Left ventricle myocardium superior (tissue), 1 donor: ENCODE measurements around the gene ELOVL1. TPM values are rescaled to one million over a fixed set of nuclear protein-coding genes. Genes with fewer than 3 reads are reported as not detected.

Source experiments
- ATAC-seq: fragments of 200-7000 bp; cut with Tn5 transposase; one replicate; pipeline ENCODE4 v1.9.1; 2020; ENCODE audit warnings: mild to moderate bottlenecking, moderate library complexity
- DNase-seq: peaks from one replicate; pipeline ENCODE4 v3.0.0-alpha.2; 2020
- intact Hi-C: fragments of 100-400 bp; cut with micrococcal nuclease; formaldehyde crosslinking; loops from one replicate; pipeline ENCODE4 v1.11.0; 2022
- total RNA-seq: library from RNA; stranded (reverse); fragmentation: NEBNext Ultra II Directional; extraction: Animal tissue kit (Norgen Biotek cat#: 25700); gene quantifications from one replicate; pipeline ENCODE4 v1.2.1, GENCODE V29; 2021
- donor health status: DM: no; HTN: yes; CAD: no; lungs with severe emphysema.

ELOVL1 gene
- total RNA-seq, 1 donor from 2014 or later, result 30.2 TPM

DNA sequence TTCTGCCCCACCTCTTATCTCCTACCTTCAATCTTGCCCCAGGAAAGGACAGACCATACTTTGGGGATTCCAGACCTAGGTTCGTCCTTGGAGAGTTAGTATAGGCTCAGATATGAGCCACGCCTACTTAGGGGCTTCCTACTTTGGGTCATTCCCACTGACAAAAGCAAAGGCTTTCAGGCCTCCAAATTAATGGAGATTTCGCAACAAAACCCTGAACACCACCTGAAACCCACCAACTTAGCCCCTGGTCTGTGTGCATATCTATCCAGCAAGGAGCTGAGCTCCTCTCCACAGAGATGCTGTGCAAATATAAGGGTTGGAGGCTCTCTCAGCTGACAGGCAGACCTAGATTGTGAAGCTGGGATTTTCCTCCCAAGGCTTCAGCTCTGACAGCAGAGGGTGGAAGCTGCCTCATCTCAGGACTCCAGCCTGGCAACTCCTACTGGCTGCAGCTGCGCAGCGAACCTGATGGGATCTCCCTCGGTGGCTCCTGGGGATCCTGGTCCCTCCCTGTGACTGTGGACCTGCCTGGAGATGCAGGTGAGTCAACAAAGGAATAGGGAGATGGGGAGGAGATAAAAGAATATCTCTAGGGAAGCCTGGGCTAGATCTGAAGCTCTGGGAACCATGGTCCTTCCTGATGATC is 28.1 kb downstream of the ELOVL1 start:
- ATAC-seq (no peak), DNase-seq (no peak)
- intact Hi-C loops, result no loop called here

DNA sequence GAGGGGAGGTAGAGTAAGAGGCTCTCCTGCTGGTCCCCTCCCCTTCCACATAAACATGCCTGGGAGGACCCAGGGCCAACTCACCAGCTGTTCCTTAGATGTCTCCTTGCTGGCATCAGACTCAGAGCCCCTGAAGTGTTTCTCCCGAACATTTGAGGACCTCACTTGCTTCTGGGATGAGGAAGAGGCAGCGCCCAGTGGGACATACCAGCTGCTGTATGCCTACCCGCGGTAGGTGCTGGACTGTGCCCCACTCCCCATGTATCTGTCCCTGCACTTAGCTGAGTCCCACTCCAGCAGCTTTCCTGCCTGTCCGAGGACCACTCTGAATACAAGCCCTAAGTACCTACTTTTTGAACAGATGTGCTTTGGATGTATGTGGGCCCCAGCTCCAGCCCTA is 29.8 kb downstream of the ELOVL1 start:
- intact Hi-C loops, result no loop called here
- ATAC-seq (no peak), DNase-seq (no peak)

DNA sequence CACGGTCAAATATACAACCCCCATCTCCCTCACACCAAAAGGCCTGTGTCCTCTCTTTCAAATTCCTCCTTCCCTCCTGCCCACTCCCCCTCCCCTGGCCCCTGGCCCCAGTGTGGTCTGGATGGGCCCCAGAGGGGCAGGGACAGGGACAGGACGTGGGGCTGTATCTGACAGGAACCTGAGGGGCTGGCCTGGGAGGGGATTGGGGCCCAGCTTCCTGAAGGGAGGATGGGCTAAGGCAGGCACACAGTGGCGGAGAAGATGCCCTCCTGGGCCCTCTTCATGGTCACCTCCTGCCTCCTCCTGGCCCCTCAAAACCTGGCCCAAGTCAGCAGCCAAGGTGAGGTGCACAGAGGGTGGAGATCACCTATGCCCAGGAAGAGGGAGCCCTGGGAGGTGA is 30.2 kb downstream of the ELOVL1 start, which contains the start of gene MPL:
TSS of gene MPL (plus strand) at position 231 of the 400 bp plus-strand sequence. CDS start at position 262, 31 bp downstream.
- intact Hi-C loops, result no loop called here
- no peak for ATAC-seq
- DNase-seq, result no peak

DNA sequence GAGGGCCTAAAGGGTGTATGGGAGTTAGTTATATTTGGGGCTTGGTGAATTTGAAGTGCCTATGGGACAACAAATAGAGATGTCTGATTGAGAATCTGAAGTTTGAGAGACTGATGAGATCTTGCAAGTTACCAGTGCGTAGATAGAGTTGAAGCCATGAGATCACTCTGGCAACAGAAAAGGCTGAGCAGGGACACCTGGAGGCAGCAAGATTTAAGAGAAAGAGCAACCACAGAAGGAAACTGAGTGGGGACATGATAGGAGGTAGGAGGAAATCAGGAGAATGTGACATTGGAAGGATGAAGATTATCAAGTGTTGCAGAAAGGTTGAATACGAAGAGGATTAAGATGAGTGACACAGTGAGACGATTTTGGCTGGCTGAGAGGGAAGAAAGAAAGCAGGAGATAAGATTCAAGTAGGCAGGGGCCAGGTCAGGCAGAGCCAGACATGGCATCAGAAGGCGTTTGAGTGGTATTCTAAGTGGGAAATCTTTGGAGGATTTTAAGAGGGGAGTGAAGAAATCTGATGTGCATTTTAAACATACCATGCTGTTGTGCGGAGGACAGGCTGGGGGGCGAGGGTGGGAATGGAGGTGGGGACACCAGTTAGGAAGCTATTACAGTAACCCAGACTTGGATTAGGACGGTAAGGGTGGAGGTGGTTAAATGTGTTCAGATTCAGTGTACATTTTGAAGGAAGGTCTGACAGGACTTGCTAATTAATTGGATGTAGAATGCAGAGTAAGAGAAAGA is 33.2 kb downstream of the ELOVL1 start:
- intact Hi-C loops, result no loop called here
- ATAC-seq, result no peak
- DNase-seq, result no peak

DNA sequence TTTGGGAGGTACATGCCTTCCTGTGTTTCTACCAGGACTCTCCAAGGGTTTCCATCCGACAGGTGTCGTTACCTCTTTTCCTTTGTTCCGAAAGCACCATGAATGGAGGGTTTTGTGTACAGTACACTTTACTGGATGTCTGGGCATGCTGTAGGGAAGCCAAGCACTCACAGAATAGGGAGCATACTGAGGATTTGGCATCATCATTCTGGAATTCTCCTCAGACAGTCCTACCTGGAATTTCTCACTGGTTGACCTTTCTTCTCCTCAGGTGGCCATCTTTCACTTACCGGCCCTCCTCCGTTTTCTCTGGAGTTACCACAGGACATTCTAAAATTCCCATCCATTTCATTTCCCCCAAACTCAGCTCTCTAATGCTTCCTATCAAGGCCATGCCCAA is 36.1 kb downstream of the ELOVL1 start:
- intact Hi-C loops, result no loop called here
- DNase-seq, result no peak
- no peak for ATAC-seq

DNA sequence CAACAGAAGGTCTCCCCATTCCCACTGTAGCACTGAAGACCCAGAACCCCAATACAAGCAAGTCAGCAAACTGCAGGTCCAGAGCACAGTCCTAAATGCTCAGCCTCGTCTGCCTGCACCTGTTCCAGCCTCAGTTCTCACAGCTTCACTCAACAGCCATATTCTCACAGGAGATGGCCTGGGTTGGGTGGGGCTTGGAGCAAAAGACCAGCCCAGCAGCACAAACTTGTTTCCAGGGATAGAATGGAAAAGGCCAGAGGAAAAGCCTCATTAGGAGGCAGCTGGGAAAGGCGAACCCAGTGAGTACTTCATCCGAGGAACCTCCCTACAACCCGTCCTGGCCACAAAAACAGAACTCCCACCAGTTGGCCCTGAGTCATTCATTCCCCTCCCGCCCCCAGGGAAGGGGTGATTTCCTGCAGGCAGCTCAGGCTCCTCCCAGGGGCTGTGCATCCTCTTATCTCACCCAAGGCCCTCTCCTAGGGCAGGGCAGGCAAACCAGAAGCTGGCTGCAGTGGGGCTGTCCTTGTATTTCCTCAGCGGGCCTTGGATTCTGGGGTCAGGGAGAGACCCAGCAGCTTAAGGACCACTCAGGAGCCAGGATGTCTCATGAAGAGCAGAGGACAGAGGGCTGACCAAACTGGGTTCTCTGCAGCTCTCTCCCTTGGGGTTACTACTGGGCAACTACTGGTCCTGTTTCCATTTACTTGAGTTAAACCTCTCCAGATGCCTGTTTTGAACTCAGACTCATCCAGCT is 37.6 kb downstream of the ELOVL1 start:
- ATAC-seq, result peak; percentile 86
- intact Hi-C loops, result no loop called here

DNA sequence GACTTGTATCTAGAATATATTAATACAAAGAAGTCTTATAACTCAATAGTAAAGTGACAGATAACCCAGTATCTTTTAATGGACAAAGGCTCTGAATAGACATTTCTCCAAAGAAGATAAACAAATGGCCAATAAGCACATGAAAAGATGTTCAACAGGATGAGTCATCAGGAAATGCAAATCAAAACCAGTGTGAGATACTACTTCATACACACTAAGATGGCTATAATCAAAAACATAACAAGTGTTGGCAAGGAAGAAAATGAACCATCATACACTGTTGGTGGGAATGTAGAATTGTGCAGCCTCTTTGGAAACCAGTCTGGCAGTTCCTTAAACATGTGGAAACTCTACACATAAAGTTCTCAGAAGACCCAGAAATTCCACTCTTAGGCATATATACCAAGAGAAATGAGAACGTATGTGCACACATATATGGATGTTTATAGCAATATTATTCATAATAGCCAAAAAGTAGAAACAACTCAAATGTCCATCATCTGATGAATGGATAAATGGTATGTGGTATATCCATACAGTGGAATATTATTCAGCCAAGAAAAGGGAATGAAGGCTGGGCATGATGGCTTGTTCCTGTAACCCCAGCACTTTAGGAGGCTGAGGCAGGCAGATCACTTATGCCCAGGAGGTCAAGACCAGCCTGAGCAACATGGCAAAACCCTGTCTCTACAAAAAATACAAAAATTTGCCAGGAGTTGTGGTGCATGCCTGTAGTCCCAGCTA is 40.1 kb downstream of the ELOVL1 start:
- DNase-seq (no peak), ATAC-seq (no peak)
- intact Hi-C loops, result no loop called here

More for the DNA sequence above, 37.6 kb downstream of the ELOVL1 start:
- DNase-seq, result peak; percentile 64

DNA sequence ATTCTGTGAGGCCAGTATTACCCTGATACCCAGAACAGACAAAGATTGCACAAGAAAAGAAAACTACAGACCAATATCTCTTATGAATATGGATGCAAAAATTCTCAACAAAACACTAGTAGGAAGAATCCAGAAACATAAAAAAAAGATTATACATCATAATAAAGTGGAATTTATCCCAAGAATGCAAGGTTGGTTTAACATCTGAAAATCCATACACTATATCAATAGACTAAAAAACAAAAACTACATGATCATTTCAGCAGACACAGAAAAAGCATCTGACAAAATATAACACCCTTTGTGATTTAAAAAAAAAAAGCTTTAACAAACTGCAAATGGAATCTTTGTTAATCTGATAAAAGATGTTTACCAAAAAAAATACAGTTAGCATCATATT is 42.4 kb downstream of the ELOVL1 start:
- intact Hi-C loops, result no loop called here
- DNase-seq (no peak), ATAC-seq (no peak)

DNA sequence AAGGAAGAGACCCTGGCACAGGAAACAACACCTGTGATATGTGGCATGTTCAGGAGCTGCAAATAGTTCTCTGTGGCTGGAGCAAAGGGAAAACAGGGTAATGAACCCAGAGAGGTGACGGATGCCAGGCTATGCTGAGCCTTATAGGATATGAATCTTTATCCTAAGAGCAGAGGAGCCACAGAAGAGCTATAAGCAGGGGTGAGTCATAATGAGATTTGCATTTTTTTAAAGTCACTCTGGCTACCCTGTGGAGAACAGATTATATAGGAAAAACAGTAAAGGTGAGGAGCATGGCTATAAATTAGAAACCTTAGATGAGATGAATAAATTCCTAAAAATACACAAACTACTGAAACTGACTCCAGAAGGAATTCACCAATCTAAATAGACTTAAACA is 43.0 kb downstream of the ELOVL1 start:
- DNase-seq, result no peak
- intact Hi-C loops, result no loop called here
- ATAC-seq, result no peak

DNA sequence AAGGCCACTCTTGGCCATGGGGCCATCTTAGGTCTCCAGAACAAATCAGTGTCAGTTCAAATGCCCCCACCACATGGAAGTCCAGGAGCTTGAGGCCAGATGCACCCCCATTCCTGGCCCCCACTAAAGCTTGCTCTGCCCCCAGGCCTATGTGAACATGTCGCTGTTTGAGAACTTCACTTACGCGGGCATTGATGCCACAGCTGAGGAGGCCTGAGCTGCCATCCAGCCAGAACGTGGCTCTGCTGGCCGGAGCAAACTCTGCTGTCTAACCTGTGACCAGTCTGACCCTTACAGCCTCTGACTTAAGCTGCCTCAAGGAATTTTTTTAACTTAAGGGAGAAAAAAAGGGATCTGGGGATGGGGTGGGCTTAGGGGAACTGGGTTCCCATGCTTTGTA is 45.3 kb downstream of the ELOVL1 start:
- ATAC-seq (no peak), DNase-seq (no peak)
- intact Hi-C loops, result no loop called here

DNA sequence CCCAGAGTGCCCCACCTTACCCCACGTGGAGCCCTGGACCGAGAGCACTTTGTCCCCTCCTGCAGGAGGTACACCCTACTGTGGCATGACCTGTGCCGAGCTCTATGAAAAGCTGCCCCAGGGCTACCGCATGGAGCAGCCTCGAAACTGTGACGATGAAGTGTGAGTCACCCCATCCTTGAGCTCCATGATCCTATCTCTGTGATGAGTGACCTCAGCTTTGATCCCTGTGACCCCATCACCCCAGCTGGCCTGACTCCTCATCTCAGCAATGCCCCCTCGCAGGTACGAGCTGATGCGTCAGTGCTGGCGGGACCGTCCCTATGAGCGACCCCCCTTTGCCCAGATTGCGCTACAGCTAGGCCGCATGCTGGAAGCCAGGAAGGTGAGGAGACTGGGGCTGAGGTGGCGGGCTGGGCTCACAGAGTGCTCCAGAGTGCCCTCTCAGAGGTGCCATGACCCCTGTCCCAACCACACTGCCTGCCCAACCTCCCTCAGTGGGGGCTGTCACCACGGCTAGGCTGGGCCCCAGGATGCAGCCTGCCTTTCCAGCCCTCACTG is 46.4 kb downstream of the ELOVL1 start:
- intact Hi-C loops, result no loop called here
- DNase-seq (no peak), ATAC-seq (no peak)

DNA sequence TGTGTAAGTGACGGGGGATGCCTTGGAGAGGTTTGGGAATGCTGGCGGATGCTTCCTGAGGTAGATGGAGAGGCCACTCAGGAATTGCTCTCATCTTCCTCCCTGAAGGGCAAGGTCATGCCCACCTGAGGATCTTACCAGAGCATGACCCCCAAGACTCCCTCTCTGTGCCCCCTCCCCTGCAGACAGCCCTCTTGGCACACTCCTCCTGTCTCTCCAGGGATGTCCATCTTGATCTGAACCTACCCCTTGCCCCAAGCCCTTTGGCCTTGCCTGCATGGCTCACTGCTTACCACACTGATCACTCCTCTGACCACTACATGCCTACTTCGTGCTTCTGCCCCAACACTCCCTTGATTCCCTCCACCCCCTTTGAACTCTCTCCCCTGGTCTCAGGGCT is 48.0 kb downstream of the ELOVL1 start:
- intact Hi-C loops, result no loop called here
- ATAC-seq, result no peak
- DNase-seq, result no peak

DNA sequence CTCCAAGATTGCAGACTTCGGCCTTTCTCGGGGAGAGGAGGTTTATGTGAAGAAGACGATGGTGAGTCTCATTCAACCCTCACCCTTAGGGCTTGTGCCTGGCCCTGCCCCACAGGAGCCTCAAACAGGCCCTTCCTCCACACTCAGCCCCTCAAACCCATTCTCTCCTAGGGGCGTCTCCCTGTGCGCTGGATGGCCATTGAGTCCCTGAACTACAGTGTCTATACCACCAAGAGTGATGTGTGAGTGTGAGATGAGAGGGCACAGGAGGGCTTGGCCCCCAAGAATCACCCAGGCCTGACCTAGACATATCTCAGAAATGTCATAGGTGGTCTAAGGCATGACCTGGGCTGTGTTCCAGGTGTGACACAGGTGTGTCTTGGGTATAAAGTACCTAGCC is 48.5 kb downstream of the ELOVL1 start:
- ATAC-seq, result no peak

DNA sequence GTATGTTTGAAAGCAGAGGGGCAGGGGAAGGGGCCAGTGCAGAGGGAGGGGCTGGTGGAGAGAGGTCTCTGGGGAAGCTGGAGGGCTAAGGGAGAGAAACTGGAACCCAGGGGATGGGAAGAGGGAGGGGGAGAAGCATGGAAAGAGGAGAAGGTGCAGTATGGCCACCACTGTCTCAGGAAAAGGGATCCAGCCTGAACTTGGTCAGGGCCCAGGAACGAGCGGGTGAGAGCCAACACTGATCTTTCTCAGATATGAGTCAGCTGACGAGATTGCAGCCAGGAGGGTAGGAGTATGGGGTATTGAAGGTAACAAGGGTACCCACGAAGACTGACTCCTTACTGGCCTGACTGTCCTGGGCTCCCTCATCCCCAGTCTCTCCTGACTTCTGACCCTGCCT is 49.0 kb downstream of the ELOVL1 start:
- ATAC-seq, result no peak
- no peak for DNase-seq
- intact Hi-C loops, result no loop called here

More for the DNA sequence above, 48.5 kb downstream of the ELOVL1 start:
- intact Hi-C loops, result no loop called here
- no peak for DNase-seq

DNA sequence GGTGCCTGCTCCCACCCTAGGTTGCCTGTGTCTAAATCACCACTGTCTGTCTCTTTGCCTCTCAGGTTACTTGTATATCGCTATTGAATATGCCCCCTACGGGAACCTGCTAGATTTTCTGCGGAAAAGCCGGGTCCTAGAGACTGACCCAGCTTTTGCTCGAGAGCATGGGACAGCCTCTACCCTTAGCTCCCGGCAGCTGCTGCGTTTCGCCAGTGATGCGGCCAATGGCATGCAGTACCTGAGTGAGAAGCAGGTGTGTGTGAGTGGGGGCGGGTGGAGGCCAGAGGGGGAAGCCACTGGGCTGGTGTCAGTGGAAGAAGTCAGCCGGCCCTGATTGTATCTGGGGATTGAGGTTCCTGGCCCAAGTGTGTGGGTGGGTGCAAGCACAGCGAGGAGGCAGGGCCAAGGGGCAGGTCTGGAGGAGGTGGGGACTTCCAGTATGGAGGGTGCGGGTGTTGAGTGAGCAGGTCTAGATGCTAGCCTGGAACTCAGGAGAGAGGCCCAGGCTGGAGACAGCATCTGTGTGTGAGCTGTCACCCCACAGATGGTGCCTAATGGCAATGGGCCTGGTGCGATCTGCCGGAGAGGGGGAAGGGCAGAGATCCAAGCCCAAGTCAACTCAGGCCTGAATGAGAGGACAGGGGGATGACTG is 49.9 kb downstream of the ELOVL1 start:
- DNase-seq (no peak), ATAC-seq (no peak)
- intact Hi-C loops, result no loop called here

DNA sequence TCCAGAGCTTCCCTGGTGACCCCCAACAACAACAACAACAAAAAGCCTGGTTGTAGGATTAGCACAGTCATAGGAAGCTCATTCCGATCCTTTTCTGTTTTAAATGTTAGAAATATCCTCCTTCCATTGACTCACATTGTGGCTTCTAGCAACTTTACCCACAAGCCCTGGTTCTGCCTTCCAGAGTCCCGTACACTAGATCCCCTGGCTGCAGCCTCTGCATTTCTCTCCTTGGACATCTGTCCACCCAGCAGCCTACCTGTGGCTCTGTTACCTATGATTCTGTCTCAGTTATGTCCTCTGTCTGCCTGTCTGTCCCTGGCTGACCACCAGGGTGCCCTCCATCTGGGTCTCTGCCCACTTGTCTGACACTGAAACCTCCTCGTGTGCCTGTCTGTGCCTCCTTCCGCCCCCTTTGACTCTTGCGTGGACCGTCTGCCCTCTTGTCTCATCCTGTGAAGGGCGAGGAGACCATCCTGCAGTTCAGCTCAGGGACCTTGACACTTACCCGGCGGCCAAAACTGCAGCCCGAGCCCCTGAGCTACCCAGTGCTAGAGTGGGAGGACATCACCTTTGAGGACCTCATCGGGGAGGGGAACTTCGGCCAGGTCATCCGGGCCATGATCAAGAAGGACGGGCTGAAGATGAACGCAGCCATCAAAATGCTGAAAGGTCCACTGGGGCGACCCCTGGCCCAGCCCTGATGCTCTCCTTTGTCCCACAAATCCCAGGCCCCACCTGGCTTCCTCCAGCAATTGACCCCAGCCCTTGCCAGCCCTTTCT is 50.9 kb downstream of the ELOVL1 start:
- no peak for ATAC-seq
- no peak for DNase-seq
- intact Hi-C loops, result no loop called here

DNA sequence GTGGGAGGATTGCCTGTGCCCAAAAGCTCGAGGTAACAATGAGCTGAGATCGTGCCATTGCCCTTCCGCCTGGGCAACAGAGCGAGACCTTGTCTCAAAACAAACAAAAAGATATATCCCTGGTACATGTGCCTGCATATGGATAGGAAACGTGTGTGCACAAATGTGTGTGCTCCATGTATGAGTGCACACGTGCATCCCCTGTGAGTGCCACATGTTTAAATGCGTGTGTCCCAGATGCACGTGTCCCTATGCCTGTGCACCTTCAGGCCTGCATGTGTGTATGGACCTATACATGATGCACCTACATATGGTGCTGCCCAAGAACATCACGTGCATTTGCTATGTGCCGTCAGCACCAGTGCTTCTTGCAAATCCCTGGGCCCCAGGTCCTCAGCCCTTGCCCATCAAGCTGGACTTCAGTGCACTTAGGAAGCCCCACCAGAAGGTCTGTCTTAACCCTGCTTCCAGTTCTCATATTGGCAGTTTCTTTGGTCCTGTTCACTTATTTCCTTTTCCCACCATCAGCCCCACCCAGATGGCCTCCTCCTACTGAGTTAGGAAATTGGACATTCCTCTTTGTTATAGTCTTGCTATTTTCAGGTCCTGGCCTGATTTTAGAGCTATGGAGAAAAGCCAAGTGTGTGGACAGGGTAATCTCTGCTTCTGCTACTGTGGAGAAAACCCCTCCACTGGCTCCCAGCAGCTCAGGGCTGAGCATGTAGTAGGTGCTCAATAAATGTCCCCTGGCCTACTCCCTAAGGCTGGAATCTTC is 51.7 kb downstream of the ELOVL1 start:
- no peak for DNase-seq

More for the DNA sequence above, 51.7 kb downstream of the ELOVL1 start:
- no peak for ATAC-seq
- intact Hi-C loops, result no loop called here
